A549 (cell line): ENCODE data around the gene TPSAB1. TPM values are rescaled to one million over a fixed set of nuclear protein-coding genes. Genes with fewer than 3 reads are reported as not detected.

ENCODE experiments used
- ATAC-seq, 2 experiments: fragments of 200-7000 bp in 1 of 2; fragments of >200 bp in 1 of 2; cut with Nextera tagmentation in 1 of 2; cut with Tn5 transposase in 1 of 2; 3 replicates each; pipeline versions ENCODE4 v1.8.0 to v1.9.1; 2018 to 2020; ENCODE audit warnings: mild to moderate bottlenecking in 1 of 2, moderate library complexity in 1 of 2
- CTCF ChIA-PET: fragments of 300-600 bp; sonication (Branson Sonifier 250); formaldehyde crosslinking; extraction: SDS; loops from one replicate; lab custom pipeline; 2021; ENCODE audit warnings: antibody characterized with exemption, inconsistent platforms; lab: Yijun Ruan, JAX
- POLR2A ChIA-PET: fragments of 350-600 bp; formaldehyde crosslinking; extraction: SDS; loops from one replicate; lab custom pipeline; 2021; ENCODE audit warnings: antibody characterized with exemption, inconsistent platforms; lab: Yijun Ruan, JAX
- DNase-seq, 2 experiments: peaks; one replicate each; pipeline versions ENCODE4 v3.0.0 to v3.0.0-alpha.2; 2011 to 2016; ENCODE audit warnings: low read depth in 1 of 2, low spot score in 1 of 2
- FAIRE-seq: peaks from 2 replicates; lab custom pipeline; 2011; peaks lifted over from hg19 to GRCh38; lab: Jason Lieb, UNC
- H3K27ac ChIP-seq, 2 experiments: fragments of >200 bp; sonication (Bioruptor Twin); formaldehyde crosslinking; 3 replicates each; pipeline ENCODE4 v1.5.1; 2016 to 2017
- H3K4me1 ChIP-seq: fragments of >200 bp; sonication (Bioruptor Twin); formaldehyde crosslinking; 3 replicates; pipeline ENCODE4 v1.6.1; 2016
- H3K4me2 ChIP-seq: fragments of >200 bp; sonication (Bioruptor Twin); formaldehyde crosslinking; 3 replicates; pipeline ENCODE4 v1.6.1; 2016
- H3K4me3 ChIP-seq: fragments of >200 bp; sonication (Bioruptor Twin); formaldehyde crosslinking; 3 replicates; pipeline ENCODE4 v1.5.1; 2016
- H3K9me3 ChIP-seq: fragments of >200 bp; sonication (Bioruptor Twin); formaldehyde crosslinking; 3 replicates; pipeline ENCODE4 v1.6.1; 2016
- BHLHE40 ChIP-seq: IDR thresholded peaks from 2 replicates; pipeline ENCODE4 v1.6.1; 2012; ENCODE audit warnings: low read depth, low read length, inconsistent platforms
- CHD4 ChIP-seq: fragments of 200-600 bp; sonication (generic); IDR thresholded peaks from 2 replicates; pipeline ENCODE4 v1.6.1; 2016; ENCODE audit warnings: antibody characterized with exemption, mild to moderate bottlenecking, borderline replicate concordance
- ELK1 ChIP-seq: fragments of 150-350 bp; IDR thresholded peaks from 2 replicates; pipeline ENCODE4 v1.6.1; 2014; ENCODE audit warnings: low read depth, mild to moderate bottlenecking, low read length
- FOSB ChIP-seq: fragments of 250-450 bp; sonication (Bioruptor Pico); IDR thresholded peaks from 2 replicates; pipeline ENCODE4 v1.5.0; 2020; ENCODE audit warnings: mild to moderate bottlenecking, moderate library complexity
- FOXS1 ChIP-seq: fragments of 250-450 bp; sonication (Bioruptor Pico); IDR thresholded peaks from 2 replicates; pipeline ENCODE4 v1.5.0; 2020; ENCODE audit warnings: mild to moderate bottlenecking, moderate library complexity
- GATA3 ChIP-seq: IDR thresholded peaks from 2 replicates; pipeline ENCODE4 v1.6.1; 2012; ENCODE audit warnings: borderline replicate concordance
- HDAC2 ChIP-seq: fragments of 200-600 bp; sonication (generic); IDR thresholded peaks from 2 replicates; pipeline ENCODE4 v1.6.1; 2016
- HMGXB4 ChIP-seq: fragments of 250-450 bp; sonication (Bioruptor Pico); IDR thresholded peaks from 2 replicates; pipeline ENCODE4 v1.5.0; 2021; ENCODE audit warnings: mild to moderate bottlenecking, moderate library complexity, borderline replicate concordance
- HOXB13 ChIP-seq: fragments of 250-450 bp; sonication (Bioruptor Pico); IDR thresholded peaks from 2 replicates; pipeline ENCODE4 v1.5.0; 2020; ENCODE audit warnings: low read depth, mild to moderate bottlenecking, moderate library complexity
- HOXB5 ChIP-seq: fragments of 250-450 bp; sonication (Bioruptor Pico); IDR thresholded peaks from 2 replicates; pipeline ENCODE4 v1.5.0; 2020; ENCODE audit warnings: mild to moderate bottlenecking, moderate library complexity
- JUN ChIP-seq, 2 experiments: fragments of >200 bp; sonication (Bioruptor Twin); formaldehyde crosslinking; IDR thresholded peaks; 2 replicates in 1 of 2; 3 replicates in 1 of 2; pipeline ENCODE4 v1.6.1; 2016 to 2017
- JUNB ChIP-seq: fragments of >200 bp; sonication (Bioruptor Twin); formaldehyde crosslinking; IDR thresholded peaks from 2 replicates; pipeline ENCODE4 v1.6.1; 2016
- KDM5A ChIP-seq: fragments of 200-600 bp; sonication (generic); IDR thresholded peaks from 2 replicates; pipeline ENCODE4 v1.6.1; 2016; ENCODE audit warnings: antibody characterized with exemption, mild to moderate bottlenecking
- MYC ChIP-seq: IDR thresholded peaks from 2 replicates; pipeline ENCODE4 v1.6.1; 2012; ENCODE audit warnings: mild to moderate bottlenecking, inconsistent platforms, low read length, improper control_type of control experiment, borderline replicate concordance
- NR3C1 ChIP-seq: fragments of >200 bp; sonication (Bioruptor Twin); formaldehyde crosslinking; IDR thresholded peaks from 3 replicates; pipeline ENCODE4 v1.6.1; 2017
- RNF2 ChIP-seq: fragments of 200-600 bp; sonication (generic); IDR thresholded peaks from 2 replicates; pipeline ENCODE4 v1.6.1; 2016; ENCODE audit warnings: low read depth, mild to moderate bottlenecking, antibody characterized with exemption, moderate library complexity, borderline replicate concordance
- SMC3 ChIP-seq: fragments of >200 bp; sonication (Bioruptor Twin); formaldehyde crosslinking; IDR thresholded peaks from 3 replicates; pipeline ENCODE4 v1.6.1; 2018; ENCODE audit warnings: inconsistent platforms
- SREBF2 ChIP-seq: fragments of 450-650 bp; IDR thresholded peaks from 2 replicates; pipeline ENCODE4 v1.6.1; 2014; ENCODE audit warnings: mild to moderate bottlenecking, moderate library complexity
- TFCP2L1 ChIP-seq: fragments of 250-450 bp; sonication (Bioruptor Pico); IDR thresholded peaks from 2 replicates; pipeline ENCODE4 v1.5.0; 2021; ENCODE audit warnings: mild to moderate bottlenecking
- ZC3H11A ChIP-seq: fragments of 450-650 bp; IDR thresholded peaks from 2 replicates; pipeline ENCODE4 v1.6.1; 2014; ENCODE audit warnings: antibody characterized with exemption, mild to moderate bottlenecking
- ZFP36 ChIP-seq: fragments of 450-650 bp; IDR thresholded peaks from 2 replicates; pipeline ENCODE4 v1.6.1; 2014; ENCODE audit warnings: borderline replicate concordance; ENCODE audit not compliant: partially characterized antibody
- WGBS: methylation state at CpG from one replicate; pipeline ENCODE4 v1.1.6; 2017; ENCODE audit errors: missing lambda C conversion rate; 5-methylcytosine and 5-hydroxymethylcytosine counted together
- polyA plus RNA-seq, 4 experiments: library from polyadenylated mRNA; depleted of rRNA in 3 of 4; stranded (reverse); fragments of >200 nt; fragmentation: RNase III in 1 of 4; extraction: RNeasy Plus Mini Kit Qiagen cat#74134 plus additional on column Dnase treatment in 1 of 4; gene quantifications; 2 replicates in 3 of 4; 3 replicates in 1 of 4; pipeline ENCODE4 v1.2.3, GENCODE V29; 2011 to 2017
- TF ChIP-seq, protein P1 (sequence below): fragments of >200 bp; sonication (Bioruptor Twin); formaldehyde crosslinking; IDR thresholded peaks from 2 replicates; pipeline ENCODE4 v1.6.1; 2016
- TF ChIP-seq, protein P2 (sequence below): fragments of 200-600 bp; sonication (generic); IDR thresholded peaks from 2 replicates; pipeline ENCODE4 v1.6.1; 2016; ENCODE audit warnings: antibody characterized with exemption, mild to moderate bottlenecking, moderate library complexity
- TF ChIP-seq, protein P3 (sequence below): fragments of >200 bp; sonication (Bioruptor Twin); formaldehyde crosslinking; IDR thresholded peaks from 3 replicates; pipeline ENCODE4 v1.6.1; 2016
- TF ChIP-seq, protein P4 (sequence below): IDR thresholded peaks from 2 replicates; pipeline ENCODE4 v1.6.1; 2012
- TF ChIP-seq, protein P5 (sequence below): fragments of 450-650 bp; IDR thresholded peaks from 2 replicates; pipeline ENCODE4 v1.6.1; 2014; ENCODE audit warnings: antibody characterized with exemption
- TF ChIP-seq, protein P6 (sequence below): IDR thresholded peaks from 2 replicates; pipeline ENCODE4 v1.6.1; 2012; ENCODE audit warnings: low read depth, borderline replicate concordance

TPSAB1 gene
- polyA plus RNA-seq, 2 of the 4 experiments (the other 2 are of a cell fraction), result not detected

GRCh38 chr16:1278477-1278876 is 38.0 kb downstream of the TPSAB1 start:
- no peak for FAIRE-seq
- Histone ChIP-seq H3K9me3 (no peaks in the 10 kb centered on the region), H3K27ac (no peak overlapping the region)

GRCh38 chr16:1279081-1279944 is 38.8 kb downstream of the TPSAB1 start:
- Histone ChIP-seq H3K4me3 (no peak overlapping the region), H3K27ac (no peak overlapping the region), H3K4me1 (no peaks in the 10 kb centered on the region), H3K4me2 (no peak overlapping the region), H3K9me3 (no peaks in the 10 kb centered on the region)
- DNase-seq, result no peak
- CTCF ChIA-PET, result interaction anchor here (0.7 to 1.2 kb wide), 3 partner anchors 9 to 223 kb away, joined by 3 to 7 read pairs (median 3); no protein-coding TSS in a partner anchor
- POLR2A ChIA-PET, result no interaction called here
- WGBS, result 81% methylated on average over 20 of the region's 30 CpGs
- ATAC-seq, result no peak
- FAIRE-seq, result no peak
- TF ChIP-seq, protein P1, sequence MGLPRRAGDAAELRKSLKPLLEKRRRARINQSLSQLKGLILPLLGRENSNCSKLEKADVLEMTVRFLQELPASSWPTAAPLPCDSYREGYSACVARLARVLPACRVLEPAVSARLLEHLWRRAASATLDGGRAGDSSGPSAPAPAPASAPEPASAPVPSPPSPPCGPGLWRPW, result no peak
- no peak for TF ChIP-seq KDM5A
- no peak for TF ChIP-seq HOXB5 (CRISPR knock-in tag)
- no peak for TF ChIP-seq FOSB (CRISPR knock-in tag)
- TF ChIP-seq FOXS1 (CRISPR knock-in tag), result no peak
- TF ChIP-seq HMGXB4, result no peak
- no peak for TF ChIP-seq SMC3
- no peak for TF ChIP-seq NR3C1
- no peak for TF ChIP-seq MYC
- no peak for TF ChIP-seq TFCP2L1 (CRISPR knock-in tag)
- no peak for TF ChIP-seq GATA3

More at GRCh38 chr16:1278477-1278876, 38.0 kb downstream of the TPSAB1 start:
- no peak overlapping the region for H3K4me2 ChIP-seq
- POLR2A ChIA-PET, result no interaction called here
- H3K4me3 ChIP-seq, result no peak overlapping the region
- H3K4me1 ChIP-seq, result no peaks in the 10 kb centered on the region
- no peak for DNase-seq
- WGBS, result 34% methylated on average over 7 of the region's 18 CpGs
- ATAC-seq, result peak; percentile 16 to 53; a peak in 3 of 6 replicates
- CTCF ChIA-PET, result interaction anchor here (0.7 to 1.3 kb wide), 2 partner anchors 8 to 47 kb away, joined by 3 to 4 read pairs; no protein-coding TSS in a partner anchor
- TF ChIP-seq, protein P2, sequence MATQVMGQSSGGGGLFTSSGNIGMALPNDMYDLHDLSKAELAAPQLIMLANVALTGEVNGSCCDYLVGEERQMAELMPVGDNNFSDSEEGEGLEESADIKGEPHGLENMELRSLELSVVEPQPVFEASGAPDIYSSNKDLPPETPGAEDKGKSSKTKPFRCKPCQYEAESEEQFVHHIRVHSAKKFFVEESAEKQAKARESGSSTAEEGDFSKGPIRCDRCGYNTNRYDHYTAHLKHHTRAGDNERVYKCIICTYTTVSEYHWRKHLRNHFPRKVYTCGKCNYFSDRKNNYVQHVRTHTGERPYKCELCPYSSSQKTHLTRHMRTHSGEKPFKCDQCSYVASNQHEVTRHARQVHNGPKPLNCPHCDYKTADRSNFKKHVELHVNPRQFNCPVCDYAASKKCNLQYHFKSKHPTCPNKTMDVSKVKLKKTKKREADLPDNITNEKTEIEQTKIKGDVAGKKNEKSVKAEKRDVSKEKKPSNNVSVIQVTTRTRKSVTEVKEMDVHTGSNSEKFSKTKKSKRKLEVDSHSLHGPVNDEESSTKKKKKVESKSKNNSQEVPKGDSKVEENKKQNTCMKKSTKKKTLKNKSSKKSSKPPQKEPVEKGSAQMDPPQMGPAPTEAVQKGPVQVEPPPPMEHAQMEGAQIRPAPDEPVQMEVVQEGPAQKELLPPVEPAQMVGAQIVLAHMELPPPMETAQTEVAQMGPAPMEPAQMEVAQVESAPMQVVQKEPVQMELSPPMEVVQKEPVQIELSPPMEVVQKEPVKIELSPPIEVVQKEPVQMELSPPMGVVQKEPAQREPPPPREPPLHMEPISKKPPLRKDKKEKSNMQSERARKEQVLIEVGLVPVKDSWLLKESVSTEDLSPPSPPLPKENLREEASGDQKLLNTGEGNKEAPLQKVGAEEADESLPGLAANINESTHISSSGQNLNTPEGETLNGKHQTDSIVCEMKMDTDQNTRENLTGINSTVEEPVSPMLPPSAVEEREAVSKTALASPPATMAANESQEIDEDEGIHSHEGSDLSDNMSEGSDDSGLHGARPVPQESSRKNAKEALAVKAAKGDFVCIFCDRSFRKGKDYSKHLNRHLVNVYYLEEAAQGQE, result no peak
- TF ChIP-seq BHLHE40, result no peak
- no peak for TF ChIP-seq KDM5A
- TF ChIP-seq JUNB, result no peak
- no peak for TF ChIP-seq JUN (IDR thresholded peaks at IDR 0.05)
- no peak for TF ChIP-seq SREBF2
- no peak for TF ChIP-seq ZC3H11A
- TF ChIP-seq ELK1, result no peak
- TF ChIP-seq ZFP36, result no peak
- TF ChIP-seq, protein P3, sequence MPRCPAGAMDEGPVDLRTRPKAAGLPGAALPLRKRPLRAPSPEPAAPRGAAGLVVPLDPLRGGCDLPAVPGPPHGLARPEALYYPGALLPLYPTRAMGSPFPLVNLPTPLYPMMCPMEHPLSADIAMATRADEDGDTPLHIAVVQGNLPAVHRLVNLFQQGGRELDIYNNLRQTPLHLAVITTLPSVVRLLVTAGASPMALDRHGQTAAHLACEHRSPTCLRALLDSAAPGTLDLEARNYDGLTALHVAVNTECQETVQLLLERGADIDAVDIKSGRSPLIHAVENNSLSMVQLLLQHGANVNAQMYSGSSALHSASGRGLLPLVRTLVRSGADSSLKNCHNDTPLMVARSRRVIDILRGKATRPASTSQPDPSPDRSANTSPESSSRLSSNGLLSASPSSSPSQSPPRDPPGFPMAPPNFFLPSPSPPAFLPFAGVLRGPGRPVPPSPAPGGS, result no peak
- TF ChIP-seq CHD4, result no peak
- no peak for TF ChIP-seq RNF2
- TF ChIP-seq, protein P4, sequence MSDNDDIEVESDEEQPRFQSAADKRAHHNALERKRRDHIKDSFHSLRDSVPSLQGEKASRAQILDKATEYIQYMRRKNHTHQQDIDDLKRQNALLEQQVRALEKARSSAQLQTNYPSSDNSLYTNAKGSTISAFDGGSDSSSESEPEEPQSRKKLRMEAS, result no peak
- TF ChIP-seq, protein P5, sequence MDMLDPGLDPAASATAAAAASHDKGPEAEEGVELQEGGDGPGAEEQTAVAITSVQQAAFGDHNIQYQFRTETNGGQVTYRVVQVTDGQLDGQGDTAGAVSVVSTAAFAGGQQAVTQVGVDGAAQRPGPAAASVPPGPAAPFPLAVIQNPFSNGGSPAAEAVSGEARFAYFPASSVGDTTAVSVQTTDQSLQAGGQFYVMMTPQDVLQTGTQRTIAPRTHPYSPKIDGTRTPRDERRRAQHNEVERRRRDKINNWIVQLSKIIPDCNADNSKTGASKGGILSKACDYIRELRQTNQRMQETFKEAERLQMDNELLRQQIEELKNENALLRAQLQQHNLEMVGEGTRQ, result no peak
- TF ChIP-seq HOXB13 (CRISPR knock-in tag), result no peak
- no peak for TF ChIP-seq HDAC2
- TF ChIP-seq, protein P6, sequence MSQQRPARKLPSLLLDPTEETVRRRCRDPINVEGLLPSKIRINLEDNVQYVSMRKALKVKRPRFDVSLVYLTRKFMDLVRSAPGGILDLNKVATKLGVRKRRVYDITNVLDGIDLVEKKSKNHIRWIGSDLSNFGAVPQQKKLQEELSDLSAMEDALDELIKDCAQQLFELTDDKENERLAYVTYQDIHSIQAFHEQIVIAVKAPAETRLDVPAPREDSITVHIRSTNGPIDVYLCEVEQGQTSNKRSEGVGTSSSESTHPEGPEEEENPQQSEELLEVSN, result no peak
